Measurements from ENCODE around the gene RTN4R.

Gene RTN4R

DNA sequence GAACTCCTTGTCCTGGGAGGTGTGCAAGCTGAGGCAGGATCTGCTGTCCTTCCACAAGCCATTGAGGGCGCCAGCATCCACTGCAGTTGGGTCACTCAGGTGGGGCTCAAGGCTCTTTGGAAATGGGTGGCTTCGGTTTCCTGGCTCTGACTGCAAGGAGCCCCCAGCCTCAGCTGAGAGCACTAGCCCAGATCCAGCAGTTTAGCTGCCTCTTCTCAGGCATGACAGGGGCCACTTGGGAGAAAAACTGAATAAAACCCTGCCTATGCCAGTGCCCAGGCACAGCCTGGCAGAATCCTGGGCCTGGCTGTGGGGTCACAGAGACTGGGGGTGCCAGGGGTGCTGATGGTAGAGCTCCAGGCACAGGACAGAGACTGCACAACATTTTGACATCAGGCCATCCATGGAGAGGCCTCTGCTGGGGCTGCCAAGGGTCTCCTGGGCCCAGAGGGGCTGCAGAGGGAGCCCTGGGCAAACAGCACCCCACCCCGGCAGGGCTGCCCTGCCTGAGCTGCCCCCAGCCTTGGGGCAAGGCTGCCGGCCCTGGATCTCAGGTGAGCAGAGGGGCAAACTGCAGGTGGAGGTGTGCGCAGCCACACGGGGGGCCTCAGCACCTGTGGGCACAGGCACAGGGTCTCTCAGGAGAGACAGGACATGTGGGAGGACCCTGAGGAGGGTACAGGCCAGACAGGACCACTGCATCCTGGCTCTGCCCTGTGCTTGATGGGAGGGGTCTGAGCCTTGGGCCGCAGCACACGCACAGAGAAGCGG, 28.3 kb downstream of the RTN4R start:
- no peak for DNase-seq

DNA sequence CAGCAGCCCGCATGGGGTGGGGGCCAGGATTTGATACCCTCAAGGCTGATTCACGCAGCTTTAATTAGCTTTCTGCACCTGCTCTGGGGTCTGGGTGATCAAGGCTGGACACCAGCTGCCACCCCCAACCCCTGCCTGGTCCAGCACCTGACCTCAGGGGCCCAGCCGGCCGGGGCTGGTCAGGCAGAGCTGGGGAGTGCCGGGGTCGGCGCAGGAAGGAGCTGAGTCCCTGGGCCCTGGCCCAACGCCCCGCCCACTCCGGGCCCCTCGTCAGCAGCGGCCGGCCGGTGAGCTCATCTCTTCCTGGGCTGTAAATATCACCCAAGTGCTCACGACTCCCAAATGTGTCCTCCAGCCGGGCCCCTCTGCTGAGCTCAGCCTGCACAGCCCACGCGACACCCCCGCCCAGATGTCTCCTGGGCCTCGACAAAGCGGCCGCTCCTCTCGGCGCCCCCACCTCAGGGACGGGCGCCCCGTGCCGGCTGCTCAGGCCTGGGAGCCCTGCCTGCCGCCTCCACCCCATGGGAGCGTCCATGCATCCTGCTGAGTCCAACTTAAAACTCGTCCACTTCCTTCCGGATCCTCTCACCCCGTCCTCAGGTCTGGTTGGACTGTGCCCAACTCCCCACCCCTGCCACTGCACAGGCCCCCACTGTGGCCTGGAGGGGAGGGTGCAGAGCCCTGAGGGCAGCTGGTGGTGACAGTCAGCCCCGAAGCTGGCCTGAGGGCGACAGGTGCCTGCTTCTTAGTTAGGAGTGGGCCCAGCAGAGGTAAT, 29.0 kb downstream of the RTN4R start:
- peak in 2 of 3 experiments; percentile 5 to 18 for DNase-seq

DNA sequence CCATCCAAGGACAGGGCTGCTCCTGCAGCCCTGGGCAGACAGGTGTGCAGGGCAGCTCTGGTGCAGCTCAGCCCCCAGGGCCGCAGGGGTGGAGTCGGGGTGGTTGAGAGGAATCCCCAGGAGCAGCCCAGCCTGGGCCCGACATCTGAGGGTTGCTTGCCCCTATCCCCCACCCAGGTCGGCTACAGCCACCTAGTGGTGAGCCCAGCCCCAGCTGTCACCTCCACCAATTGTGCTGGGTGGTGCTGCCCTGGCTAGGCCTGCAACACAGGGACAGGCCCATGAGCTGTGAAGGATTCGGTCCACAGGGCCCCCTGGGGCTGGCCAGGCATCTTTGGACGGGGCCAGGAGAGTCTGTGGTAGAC, 29.6 kb downstream of the RTN4R start:
- DNase-seq: peak in 2 of 3 experiments; percentile 46 to 61

DNA sequence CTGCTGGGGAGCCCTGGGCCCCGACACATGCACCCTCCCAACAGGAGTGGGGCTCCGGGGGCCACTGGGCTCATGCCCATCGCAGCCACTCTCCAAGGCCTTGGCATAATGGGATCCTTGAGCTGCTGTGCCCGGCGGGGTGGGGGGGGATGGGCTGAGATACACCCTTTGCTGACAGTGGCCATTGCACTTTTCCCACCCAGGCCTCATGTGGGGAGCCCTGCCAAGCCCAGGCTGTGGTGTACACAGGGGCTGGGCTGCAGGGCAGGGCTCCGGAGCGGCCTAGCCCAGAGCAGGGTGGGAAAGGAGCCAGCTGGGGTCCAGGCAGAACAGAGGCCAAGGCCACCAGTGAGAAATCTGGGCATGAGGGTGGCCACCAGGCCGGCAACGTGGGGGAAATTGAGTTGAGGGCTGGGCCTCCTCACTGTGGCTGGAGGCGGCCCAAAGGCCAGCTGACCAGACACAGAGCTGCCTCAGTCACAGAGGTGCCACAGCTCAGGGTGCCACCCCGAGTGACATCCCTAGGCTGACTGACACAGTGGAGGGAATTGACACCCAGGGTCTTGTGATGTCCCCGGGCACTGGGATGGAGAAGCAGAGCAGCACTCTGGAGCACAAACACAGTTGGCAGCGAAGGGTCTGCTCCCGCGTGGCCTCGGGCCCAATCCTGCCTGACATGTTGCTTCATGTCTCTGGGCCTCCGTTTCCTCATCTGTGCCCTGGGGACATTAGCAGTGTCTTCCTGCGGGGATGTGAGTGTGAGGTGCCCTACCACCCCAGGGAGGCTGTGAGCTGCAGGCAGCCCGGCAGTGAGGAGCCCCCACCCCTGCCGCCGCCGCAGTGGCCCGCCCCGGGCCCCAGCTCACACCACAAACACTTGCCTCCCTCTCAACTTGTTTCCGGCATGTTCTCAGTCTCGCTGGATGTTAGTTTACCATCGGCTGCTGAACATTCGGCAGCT, 30.4 kb downstream of the RTN4R start:
- peak in 2 of 3 experiments; percentile 12 to 53 for DNase-seq

DNA sequence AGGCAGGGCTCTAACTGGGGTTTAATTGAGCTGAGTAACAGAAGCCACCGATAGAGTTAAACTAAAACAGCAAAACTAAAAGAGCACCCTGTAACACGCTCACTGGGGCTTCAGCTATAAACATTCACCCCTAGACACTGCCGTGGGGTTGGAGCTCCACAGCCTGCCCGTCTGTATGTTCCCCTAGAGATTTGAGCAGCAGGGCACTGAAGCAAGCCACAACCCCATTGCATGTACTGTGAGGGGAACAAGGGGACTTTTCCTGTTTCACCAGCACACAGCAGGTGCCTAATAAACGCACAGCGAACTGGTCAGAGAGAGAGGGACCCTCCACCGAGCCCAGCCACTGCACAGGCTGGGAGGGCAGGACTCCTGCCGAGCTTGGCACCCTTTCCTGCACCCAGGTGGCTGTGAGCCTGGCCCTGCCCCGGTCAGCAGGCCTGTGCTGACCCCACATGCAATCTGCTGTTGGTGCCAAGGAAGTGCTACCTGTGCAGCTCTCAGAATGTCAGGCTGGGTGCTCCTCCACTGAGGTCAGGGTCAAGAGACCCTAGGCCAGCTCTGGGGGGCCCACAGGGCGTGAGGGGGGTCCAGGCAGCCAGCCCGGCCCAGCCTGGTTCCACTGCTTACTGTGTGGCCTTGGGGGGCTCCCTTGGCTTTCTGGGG, 31.9 kb downstream of the RTN4R start:
- no peak for DNase-seq

DNA sequence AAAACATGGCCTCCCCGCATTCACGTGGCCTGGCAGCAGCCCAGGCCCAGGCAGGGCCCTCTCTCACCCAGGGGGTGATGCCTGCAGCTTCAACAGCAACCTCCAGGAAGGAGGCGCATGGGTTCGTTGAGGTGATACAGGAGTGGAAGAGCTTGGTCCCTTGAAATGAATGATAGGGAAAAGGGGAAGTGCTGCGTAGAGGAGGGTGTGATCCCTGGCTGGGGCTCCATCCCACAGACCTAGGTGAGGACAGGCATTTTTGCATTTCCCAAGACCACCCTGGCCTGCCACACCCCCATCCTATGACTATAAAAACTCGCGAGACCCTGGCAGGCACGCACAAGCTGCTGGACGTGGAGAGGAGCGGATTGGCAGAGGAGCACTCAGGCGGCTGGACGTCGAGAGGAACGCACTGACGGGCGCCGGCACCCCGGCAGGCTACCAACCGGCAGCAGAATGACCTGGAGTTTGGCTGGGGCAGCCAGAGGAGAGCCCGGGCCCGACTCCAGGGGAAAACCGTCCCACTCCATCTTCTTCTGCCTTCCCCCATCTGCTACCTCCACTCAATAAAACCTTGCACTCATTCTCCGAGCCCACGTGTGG, 32.6 kb downstream of the RTN4R start:
- no peak for DNase-seq

DNA sequence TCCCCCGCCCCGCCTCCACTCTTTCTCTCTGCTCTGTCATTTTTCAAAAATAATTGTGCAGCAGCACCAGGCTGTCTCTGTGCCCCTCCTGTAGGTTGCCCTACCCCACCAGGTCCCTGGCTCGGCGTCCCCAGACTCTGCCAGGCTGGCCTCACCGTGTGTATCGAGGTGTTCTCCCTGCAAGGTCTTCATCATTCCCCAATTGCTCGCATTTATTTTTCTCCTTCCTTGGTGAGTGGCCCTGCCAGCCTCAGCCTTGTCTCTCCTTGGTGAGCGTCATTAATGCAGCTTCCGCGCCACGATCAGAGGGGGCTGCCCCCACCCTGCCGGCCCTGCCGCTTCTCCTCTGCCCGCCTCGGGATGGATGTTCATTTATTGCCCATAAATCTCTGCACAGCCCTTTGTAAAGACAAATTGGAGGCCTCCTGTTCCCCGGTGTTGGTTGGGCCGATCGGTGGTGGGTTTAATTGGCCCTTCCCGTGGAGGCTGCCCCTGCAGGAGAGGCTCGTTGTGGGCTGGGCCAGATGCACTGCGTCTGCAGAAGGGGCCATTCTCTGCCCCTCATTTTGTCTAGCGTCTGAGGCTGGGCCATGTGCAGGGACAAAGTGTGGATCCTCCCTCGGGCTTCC, 33.2 kb downstream of the RTN4R start:
- DNase-seq: peak in 1 of 3 experiments; percentile 23

DNA sequence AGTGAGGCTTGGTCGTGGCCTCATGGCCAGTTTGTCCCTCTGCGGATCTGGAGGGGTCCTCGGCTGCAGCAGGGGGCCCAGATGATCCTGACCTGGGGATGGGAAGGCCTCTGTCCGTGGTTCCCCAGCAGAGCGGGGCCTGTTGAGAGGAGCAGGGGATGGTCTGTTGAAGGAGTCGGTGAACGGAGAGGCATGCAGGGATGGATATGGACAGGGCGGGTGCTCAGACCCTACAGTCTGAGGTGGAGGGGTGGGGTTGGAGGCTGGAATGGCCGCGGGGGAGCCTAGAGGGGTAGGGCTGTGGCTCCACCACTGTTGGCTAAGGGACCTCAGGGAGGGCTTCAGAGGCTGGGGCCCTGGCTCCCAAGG, 33.8 kb downstream of the RTN4R start:
- no peak for DNase-seq

DNA sequence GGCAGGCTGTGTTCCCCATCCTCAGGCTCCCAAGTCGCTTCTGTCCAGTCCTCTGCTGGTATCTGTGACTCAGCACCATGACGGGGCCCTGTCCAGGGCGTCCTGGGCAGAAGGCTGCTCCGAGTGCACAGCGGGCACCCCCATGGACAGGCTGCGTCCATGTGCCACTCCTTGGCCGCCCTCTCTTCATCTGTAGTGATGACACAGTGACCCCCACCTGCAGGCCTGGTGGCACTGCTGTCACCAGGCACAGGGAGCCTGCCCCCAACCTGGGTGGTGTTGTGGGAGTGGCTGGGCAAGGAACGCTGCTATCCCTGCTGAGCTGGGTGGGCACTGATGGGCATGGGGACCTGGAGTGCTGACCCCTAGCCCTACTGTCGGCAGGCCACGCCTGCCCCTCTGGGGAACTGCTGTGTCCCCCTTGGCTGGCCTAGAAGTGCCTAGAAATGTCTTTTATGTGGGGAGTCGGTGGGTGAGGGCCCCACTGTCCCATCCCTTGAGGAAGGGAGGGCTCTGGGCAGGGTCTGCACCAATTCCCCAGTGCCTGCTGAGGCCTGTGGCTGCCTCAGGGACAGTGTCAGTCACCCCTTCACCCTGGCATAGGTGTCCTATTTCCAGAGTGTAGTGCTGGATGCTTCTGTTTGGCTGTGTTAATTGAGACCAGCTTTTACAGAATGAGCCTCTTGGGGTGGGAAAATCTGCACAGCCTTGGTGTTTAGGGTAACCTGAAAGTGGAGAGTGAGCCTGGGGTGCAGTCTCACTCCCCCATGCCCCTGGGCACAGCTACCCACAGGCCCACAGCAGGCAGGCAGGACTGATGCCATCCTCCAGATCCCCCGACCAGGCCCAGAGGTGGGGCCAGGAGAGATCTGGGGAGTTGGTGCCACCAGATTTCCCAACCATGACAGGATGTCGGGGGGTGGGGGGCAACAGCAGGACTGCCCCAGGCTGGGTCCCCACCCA, 34.5 kb downstream of the RTN4R start:
- no peak for DNase-seq

DNA sequence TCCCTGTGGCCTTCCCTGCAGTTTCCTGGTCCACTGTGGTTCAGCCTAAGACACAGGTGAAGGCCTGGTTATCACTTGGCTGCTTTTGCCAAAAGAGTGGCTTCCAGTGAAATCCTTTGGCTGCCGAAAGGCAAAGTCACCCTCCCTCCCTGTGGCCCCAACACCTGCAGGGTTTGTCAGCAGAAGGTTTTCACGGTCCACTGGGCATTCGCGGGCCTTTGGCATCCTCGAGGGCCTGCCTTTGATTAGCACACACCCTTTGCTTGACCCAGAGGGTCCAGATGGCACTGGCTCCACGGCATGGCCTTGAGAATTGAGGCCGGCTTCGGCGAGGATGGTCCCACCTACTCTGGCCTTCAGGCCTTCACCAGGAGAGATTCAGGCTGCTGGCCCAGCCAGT, 35.3 kb downstream of the RTN4R start:
- DNase-seq: no peak

DNA sequence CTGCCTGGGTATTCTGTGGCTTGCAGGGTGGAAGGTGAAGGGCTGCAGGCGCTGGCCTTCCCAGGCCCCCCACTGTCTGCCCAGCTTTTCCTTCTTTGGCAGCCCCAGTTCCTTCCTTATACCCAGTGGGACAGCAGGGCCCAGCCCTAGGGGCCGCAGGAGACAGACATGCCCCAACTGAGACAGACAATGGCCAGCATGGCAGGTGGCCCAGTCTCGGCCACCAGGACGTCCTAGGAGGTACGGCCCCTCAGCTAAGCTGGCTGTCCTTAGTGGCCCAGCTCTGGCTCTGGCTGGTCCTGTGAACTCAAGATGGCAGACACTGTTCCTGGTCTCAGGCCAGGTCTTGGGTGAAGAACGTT, 35.9 kb downstream of the RTN4R start:
- no peak for DNase-seq

DNA sequence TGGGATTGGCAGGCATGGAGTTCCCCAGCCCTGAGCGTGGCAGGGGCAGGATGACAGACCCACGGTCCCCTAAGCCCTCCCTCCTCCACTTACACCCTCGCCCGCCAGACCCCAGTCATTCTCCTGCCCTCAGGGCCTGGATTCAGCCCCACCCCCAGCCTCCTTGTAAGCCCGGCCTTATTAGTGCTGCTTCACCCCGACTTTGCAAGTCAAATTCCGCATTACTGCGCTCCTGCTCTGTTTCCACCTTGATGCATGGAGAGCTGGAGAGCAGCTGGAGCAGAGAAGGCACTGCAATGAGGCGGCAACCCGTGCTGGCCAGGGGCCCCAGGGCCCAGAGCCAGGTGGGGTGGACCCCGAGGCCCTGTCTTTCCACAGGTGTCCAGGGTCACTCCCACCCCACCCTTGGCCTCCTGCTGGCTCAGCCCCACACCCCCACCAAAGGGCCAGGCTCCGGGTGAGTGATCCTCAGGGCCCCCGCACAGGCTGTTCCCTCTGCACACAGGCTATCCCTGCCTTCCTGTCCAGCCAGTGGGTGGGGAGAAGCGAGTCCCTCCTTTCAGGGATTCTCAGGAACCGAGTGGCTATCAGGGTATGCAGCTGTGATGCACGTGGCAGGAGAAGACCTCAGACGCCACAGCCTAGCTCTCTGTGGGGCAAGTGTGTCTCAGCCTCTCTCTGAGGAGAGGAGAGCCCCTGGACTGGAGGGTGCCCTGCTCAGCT, 36.4 kb downstream of the RTN4R start:
- DNase-seq: no peak

DNA sequence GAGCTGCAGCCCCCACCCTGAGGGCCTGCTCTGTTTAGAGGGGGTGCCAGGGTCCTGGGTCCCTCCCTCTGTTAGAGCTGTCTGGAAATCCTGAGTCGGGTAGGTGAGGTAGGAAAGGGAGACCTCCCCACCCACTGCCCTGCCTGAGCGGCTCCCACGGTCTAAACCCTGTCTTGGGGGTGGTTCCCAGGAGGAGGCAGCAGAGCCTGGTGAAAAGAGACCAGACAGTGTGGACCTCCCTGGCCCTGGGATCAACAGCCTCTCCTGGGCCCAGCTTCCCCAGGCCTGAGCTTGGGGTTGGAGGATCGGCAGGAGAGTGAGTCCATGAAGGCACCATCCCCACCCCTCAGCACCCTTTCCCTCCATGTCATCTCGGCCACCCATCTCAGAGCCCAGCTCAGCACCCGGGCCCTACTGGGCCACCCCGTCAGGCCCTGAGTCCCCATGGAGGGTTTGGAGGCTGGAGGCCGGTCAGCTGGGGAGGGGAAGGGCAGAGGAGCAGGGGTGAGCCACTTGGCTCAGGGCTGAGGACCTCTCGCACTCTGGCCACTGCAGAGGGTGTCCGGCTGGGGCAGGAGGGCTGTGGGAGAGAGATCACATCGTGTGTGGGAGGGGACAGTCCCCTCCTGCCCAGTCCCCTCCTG, 37.2 kb downstream of the RTN4R start:
- no peak for DNase-seq

DNA sequence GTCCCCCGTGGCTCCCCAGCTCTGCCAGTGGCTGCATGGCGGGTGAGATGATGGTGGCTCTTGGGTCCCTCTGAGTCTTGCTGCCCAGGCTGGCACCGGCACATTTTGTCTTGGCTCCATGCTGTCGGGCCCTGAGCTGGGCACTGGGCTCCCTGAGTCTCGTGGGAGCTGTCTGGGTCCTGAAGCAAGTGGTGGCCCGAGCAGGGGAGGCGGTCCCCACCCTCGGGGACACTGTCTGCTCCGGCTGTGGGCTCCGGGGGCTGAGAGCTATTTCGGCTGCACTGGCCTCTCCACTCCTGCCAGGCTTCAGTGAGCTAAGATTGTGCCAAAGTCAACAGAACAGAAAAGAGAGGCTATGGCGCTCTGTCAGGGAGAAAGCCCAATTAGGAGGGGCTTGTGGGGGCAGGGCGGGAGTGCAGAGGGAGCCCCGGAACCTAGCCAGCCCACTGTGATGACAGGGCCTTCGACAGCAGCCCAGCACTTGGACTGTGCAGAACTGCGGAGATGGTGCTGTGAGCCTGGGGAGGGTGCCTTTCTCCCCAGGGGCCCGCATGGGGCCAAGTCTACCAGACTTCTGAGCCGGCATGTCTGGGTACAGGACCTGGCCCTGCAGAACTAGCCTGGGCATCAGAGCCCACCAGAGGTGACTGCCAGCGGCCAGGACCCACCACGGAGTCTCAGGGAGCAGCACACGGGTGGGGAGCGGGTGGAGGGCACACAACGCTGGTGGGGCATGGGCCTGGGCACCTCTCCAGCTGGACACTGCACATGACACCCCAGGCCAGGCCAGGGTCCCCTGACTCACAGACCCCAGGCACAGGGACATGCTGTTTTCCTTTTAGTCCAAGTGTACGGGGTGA, 38.0 kb downstream of the RTN4R start:
- peak in 1 of 3 experiments; percentile 4 for DNase-seq

DNA sequence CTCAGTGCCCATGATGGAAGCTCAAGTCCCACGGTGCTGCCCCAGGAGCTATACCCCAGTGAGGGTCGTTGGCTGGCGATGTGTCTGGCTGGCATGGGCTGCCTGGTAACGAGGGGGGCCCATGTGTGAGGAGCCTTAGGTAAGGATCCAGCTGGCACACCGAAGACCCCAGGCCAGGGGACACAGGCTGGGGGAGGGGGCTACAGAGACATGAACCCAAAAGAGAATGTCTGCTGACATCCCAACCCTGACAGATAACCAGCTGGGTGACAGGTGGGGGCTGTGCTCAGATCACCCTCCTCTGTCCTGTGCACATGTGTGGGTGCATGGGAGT, 39.2 kb downstream of the RTN4R start:
- no peak for DNase-seq

DNA sequence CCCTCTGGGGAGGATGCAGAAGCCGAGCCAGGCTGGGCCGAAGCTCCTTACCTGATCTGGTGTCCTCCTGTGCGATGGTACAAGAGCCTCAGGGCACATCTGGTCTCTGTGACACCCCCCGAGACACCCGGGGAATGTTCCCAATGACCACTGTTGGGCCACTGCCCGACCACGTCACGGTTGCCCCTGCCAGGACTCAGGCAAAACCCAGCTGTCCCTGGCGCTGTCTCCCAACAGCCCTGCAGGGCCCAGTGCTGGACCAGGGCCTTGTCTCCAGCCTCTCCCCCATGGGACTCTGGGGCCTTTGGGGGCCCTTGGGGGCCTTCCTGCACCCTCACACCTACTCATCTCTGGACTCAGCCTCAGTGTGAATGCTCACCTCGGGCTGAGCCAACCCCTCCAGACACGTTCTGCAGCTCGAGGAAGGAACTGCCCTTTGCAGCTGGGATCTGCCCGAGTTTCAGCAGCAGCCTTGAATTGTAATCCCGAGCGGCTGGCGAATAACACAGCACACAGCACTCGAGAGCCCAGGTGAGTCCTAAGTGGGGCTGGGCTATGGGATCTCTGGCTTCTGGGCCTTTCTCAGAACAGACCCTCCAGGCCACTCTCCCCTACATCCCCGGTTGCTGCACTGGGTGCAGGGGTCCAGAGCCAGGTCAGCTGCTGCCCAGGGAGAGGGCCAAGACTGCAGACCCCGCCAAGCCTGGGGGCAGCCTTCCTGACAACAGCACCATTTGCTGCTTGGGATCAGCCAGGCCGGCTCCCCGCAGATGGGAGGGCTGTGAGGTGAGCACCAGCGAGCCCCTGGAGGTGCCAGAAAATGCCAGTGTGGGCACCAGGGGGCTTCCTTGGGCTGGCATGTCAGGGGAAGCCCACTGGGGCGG, 39.8 kb downstream of the RTN4R start:
- DNase-seq: no peak

DNA sequence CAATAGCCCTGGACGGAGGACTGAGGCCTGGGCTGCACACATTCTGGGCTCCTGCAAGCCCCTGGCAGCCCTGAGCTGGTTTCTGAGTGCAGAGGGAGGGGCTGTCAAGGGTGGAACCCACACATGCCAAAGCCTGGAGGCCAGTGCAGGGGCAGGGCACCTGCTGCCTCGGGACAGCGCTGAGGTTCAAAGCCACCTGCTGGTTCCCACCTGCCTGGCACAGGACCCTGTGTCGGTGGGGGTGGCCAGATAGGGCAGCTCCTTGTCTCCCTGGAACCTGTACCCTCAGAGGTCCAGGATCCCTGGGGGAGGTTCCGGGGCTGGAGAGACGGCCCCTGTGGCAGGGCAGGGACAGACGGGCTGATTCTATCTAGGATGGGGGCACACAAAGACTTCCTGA, 40.8 kb downstream of the RTN4R start:
- DNase-seq: no peak

Measured in NCI-H1417 (cell line).